Neural cell (in vitro differentiated cells): ENCODE results near the gene PXDN. TPM values are rescaled to one million over a fixed set of nuclear protein-coding genes. Genes with fewer than 3 reads are reported as not detected.

Source experiments
- H2AFZ ChIP-seq: fragments of 200-600, 300-800 bp; sonication (generic), shearing (Covaris generic); 2 replicates; pipeline ENCODE4 v1.6.0; 2014; ENCODE audit warnings: low read depth, mild to moderate bottlenecking, antibody characterized with exemption, low read length, moderate library complexity
- H3F3A ChIP-seq: fragments of 200-600 bp; shearing (Covaris generic); 2 replicates; pipeline ENCODE4 v1.6.1; 2016; ENCODE audit warnings: mild to moderate bottlenecking, moderate library complexity, mixed read lengths, antibody characterized with exemption, low read length; ENCODE audit not compliant: insufficient read depth, poor library complexity, severe bottlenecking
- H3K27ac ChIP-seq: fragments of 200-600, 300-800 bp; sonication (generic), shearing (Covaris generic); 2 replicates; pipeline ENCODE4 v1.5.1; 2014; ENCODE audit warnings: mild to moderate bottlenecking, low read length, moderate library complexity
- H3K27me3 ChIP-seq: fragments of 300-800, 200-600 bp; sonication (generic), shearing (Covaris generic); 2 replicates; pipeline ENCODE4 v1.6.0; 2014; ENCODE audit warnings: mild to moderate bottlenecking, low read depth, low read length, moderate library complexity; ENCODE audit not compliant: insufficient read depth
- H3K36me3 ChIP-seq: fragments of 300-800, 200-600 bp; sonication (generic), shearing (Covaris generic); 2 replicates; pipeline ENCODE4 v1.5.1; 2014; ENCODE audit warnings: mild to moderate bottlenecking, antibody characterized with exemption, low read length, moderate library complexity; ENCODE audit not compliant: insufficient read depth
- H3K4me2 ChIP-seq: fragments of 300-800, 200-600 bp; sonication (generic), shearing (Covaris generic); 2 replicates; pipeline ENCODE4 v1.6.0; 2014; ENCODE audit warnings: mild to moderate bottlenecking, low read length
- H3K4me3 ChIP-seq: fragments of 300-800, 200-600 bp; sonication (generic), shearing (Covaris generic); 2 replicates; pipeline ENCODE4 v1.5.1; 2014; ENCODE audit warnings: mild to moderate bottlenecking, low read length, moderate library complexity
- H3K79me2 ChIP-seq: fragments of 200-600 bp; shearing (Covaris generic); replicated peaks from 2 replicates; pipeline ENCODE4 v1.6.0; 2014; ENCODE audit warnings: mild to moderate bottlenecking, low read length, moderate library complexity; ENCODE audit not compliant: insufficient read depth
- H3K9ac ChIP-seq: fragments of 300-800, 200-600 bp; sonication (generic), shearing (Covaris generic); 2 replicates; pipeline ENCODE4 v1.6.1; 2016; ENCODE audit warnings: mild to moderate bottlenecking, low read length, mixed read lengths
- H3K9me2 ChIP-seq: fragments of 200-600 bp; shearing (Covaris generic); 2 replicates; pipeline ENCODE4 v1.6.1; 2016; ENCODE audit warnings: mild to moderate bottlenecking, low read length, mixed read lengths; ENCODE audit not compliant: insufficient read depth
- H3K9me3 ChIP-seq: fragments of 200-600, 300-800 bp; sonication (generic), shearing (Covaris generic); 2 replicates; pipeline ENCODE4 v1.6.1; 2016; ENCODE audit warnings: mild to moderate bottlenecking, mixed run types, low read length, moderate library complexity, mixed read lengths
- H4K20me1 ChIP-seq: fragments of 200-600 bp; shearing (Covaris generic); 2 replicates; pipeline ENCODE4 v1.6.1; 2016; ENCODE audit warnings: mild to moderate bottlenecking, mixed run types; ENCODE audit not compliant: insufficient read depth
- CTCF ChIP-seq: fragments of 450-650 bp; IDR thresholded peaks from 2 replicates; pipeline ENCODE4 v1.5.1; 2014; ENCODE audit warnings: antibody characterized with exemption, mild to moderate bottlenecking, moderate library complexity; ENCODE audit not compliant: poor library complexity, severe bottlenecking
- EP300 ChIP-seq: fragments of 450-650 bp; conservative IDR thresholded peaks from 2 replicates; pipeline ENCODE4 v1.6.1; 2014; ENCODE audit warnings: antibody characterized with exemption, mild to moderate bottlenecking, moderate library complexity; ENCODE audit not compliant: poor library complexity, severe bottlenecking
- EZH2 ChIP-seq: fragments of 200-600, 300-800 bp; shearing (Covaris generic), sonication (generic); IDR thresholded peaks from 2 replicates; pipeline ENCODE4 v1.6.1; 2014; ENCODE audit warnings: antibody characterized with exemption, low read length, borderline replicate concordance, mild to moderate bottlenecking; ENCODE audit not compliant: insufficient read depth, poor library complexity, severe bottlenecking
- MXI1 ChIP-seq: fragments of 450-650 bp; conservative IDR thresholded peaks from 2 replicates; pipeline ENCODE4 v1.6.1; 2014; ENCODE audit warnings: antibody characterized with exemption, mild to moderate bottlenecking; ENCODE audit not compliant: poor library complexity, severe bottlenecking
- POLR2AphosphoS5 ChIP-seq: IDR thresholded peaks from 2 replicates; pipeline ENCODE4 v1.6.1; 2012
- RAD21 ChIP-seq: fragments of 450-650 bp; conservative IDR thresholded peaks from 2 replicates; pipeline ENCODE4 v1.6.1; 2014; ENCODE audit warnings: antibody characterized with exemption, mild to moderate bottlenecking, moderate library complexity
- REST ChIP-seq: IDR thresholded peaks from 2 replicates; pipeline ENCODE4 v1.6.1; 2012; ENCODE audit warnings: borderline replicate concordance
- SMC3 ChIP-seq: fragments of 450-650 bp; conservative IDR thresholded peaks from 2 replicates; pipeline ENCODE4 v1.6.1; 2014; ENCODE audit warnings: antibody characterized with exemption, mild to moderate bottlenecking, moderate library complexity; ENCODE audit not compliant: poor library complexity
- TAF1 ChIP-seq: IDR thresholded peaks from 2 replicates; pipeline ENCODE4 v1.6.1; 2012; ENCODE audit warnings: low read depth
- polyA plus RNA-seq: library from polyadenylated mRNA; depleted of rRNA; stranded (reverse); fragments of >200 nt; gene quantifications from 2 replicates; pipeline ENCODE4 v1.2.3, GENCODE V29; 2014

Gene PXDN
- polyA plus RNA-seq, 1 donor from 2014 or later = 181 TPM

DNA sequence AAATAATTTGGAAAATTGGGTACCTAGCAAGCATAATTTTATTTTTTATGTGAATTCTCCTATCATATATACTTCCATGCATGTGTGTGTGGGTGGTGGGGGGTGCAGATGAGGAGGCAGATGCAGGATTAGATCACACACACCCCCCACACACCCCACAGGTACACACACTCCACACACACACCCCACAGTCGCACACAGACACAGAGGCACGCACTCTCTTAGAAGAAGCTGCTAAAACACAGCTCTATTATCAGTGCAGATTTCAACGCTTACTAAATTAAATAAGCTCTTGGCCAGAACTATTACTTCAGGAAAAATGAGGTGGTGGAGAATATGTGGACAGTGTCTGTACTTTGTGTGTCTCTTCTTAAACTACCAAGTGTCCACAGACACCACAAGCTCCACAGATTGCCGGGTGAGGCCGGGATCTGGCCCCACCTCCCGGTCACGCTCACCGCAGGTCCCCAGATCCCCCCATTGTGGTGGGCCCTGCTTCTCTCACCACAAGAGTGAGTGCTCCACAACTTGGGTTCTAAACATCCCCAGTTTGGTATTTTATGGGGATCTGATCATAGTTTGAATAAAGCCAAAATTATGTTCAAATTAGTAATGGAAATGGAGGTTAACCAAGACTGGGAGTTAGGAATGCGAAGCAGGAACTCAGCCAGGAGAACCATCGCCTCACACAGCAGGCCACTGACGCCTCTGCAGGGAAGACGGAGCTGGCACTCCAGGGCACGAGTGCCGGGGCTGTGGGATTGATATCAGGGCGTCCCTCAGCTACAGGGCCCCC lies 102.1 kb downstream of the PXDN start:
- Histone ChIP-seq H2AFZ (no peak overlapping the region), H3K27me3 (no peaks in the 10 kb centered on the region), H4K20me1 (no peaks in the 10 kb centered on the region), H3K27ac (no peak overlapping the region), H3K9ac (no peak overlapping the region), H3K36me3 (peaks cover 18% of the 10 kb centered on the region), H3F3A (no peaks in the 10 kb centered on the region), H3K4me2 (no peak overlapping the region), H3K9me2 (no peaks in the 10 kb centered on the region), H3K79me2 (no peaks in the 10 kb centered on the region), H3K4me3 (no peak overlapping the region), H3K9me3 (no peaks in the 10 kb centered on the region)
- no peak for TF ChIP-seq MXI1
- TF ChIP-seq EZH2 = no peak
- no peak for TF ChIP-seq RAD21
- no peak for TF ChIP-seq CTCF
- TF ChIP-seq REST = no peak
- TF ChIP-seq EP300 = no peak
- TF ChIP-seq SMC3 = no peak

DNA sequence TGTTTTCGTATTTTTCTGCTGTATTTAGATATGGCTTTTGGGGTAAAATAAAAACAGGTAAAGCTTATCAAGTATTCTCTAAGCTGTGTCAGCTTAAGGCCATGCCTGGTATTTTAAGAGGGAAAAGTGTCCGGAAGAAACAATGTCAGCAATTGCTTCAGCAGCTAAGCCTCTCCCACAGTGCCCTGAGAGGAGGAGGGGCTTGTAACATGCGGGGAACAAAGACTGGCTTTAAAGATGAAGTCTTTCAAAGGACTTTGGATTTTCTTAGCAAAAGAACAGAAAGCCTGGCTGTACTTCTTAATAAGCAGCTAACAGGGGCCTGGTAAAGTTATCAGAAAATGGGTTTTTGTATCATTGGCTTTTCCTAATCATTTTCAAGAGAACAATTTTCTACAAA lies 102.8 kb downstream of the PXDN start:
- Histone ChIP-seq H3K36me3 (peaks cover 18% of the 10 kb centered on the region), H3K4me2 (no peak overlapping the region)
- TF ChIP-seq CTCF = no peak
- TF ChIP-seq RAD21 = no peak
- no peak for TF ChIP-seq TAF1
- no peak for TF ChIP-seq REST
- TF ChIP-seq MXI1 = no peak
- TF ChIP-seq SMC3 = no peak
- TF ChIP-seq EP300 = no peak
- TF ChIP-seq POLR2AphosphoS5 = no peak
- TF ChIP-seq EZH2 = no peak

More for the DNA sequence above, 102.8 kb downstream of the PXDN start:
- no peak overlapping the region for H3K4me3 ChIP-seq
- H3F3A ChIP-seq = no peaks in the 10 kb centered on the region
- no peak overlapping the region for H2AFZ ChIP-seq
- H3K79me2 ChIP-seq = no peaks in the 10 kb centered on the region
- no peaks in the 10 kb centered on the region for H3K27me3 ChIP-seq
- H4K20me1 ChIP-seq = no peaks in the 10 kb centered on the region
- no peaks in the 10 kb centered on the region for H3K9me3 ChIP-seq
- H3K9me2 ChIP-seq = no peaks in the 10 kb centered on the region
- H3K27ac ChIP-seq = no peak overlapping the region
- no peak overlapping the region for H3K9ac ChIP-seq
